SK-N-MC (cell line): ENCODE measurements around the gene EPS15.

Experiments used
- EZH2 ChIP-seq: fragments of 200-600 bp; sonication (generic); IDR thresholded peaks from one replicate; pipeline ENCODE4 v1.6.1; 2017; ENCODE audit warnings: antibody characterized with exemption
- FOXP2 ChIP-seq: optimal IDR thresholded peaks from 2 replicates; pipeline ENCODE3; 2011; ENCODE audit warnings: mild to moderate bottlenecking, moderate library complexity; ENCODE audit not compliant: insufficient read depth; ENCODE audit errors: extremely low read length, control extremely low read depth
- POLR2AphosphoS5 ChIP-seq: IDR thresholded peaks from 2 replicates; pipeline ENCODE4 v1.6.1; 2012; ENCODE audit warnings: mild to moderate bottlenecking, low read depth, low read length, borderline replicate concordance

- no peak for TF ChIP-seq POLR2AphosphoS5
- no peak for TF ChIP-seq EZH2
- TF ChIP-seq FOXP2, result no peak
Observed at GRCh38 chr1:51385776-51386175, 133.3 kb downstream of the EPS15 start.
